Panc1 (cell line): Measurements from ENCODE around the gene IRS1. TPM values are rescaled to one million over a fixed set of nuclear protein-coding genes. Genes with fewer than 3 reads are reported as not detected.

Experiments
- ATAC-seq: fragments of 200-7000 bp; cut with Tn5 transposase; 2 replicates; pipeline ENCODE4 v1.9.1; 2020; ENCODE audit warnings: mild to moderate bottlenecking, moderate library complexity
- BruUV-seq: library from RNA; stranded (reverse); fragments of 400-500 nt; replicated peaks from 2 replicates; lab custom pipeline; 2021; lab: Mats Ljungman, UMichigan
- CTCF ChIA-PET: fragments of 300-600 bp; sonication (Branson Sonifier 250); formaldehyde crosslinking; loops from one replicate; lab custom pipeline; 2022; ENCODE audit warnings: antibody characterized with exemption; lab: Charles Lee
- POLR2A ChIA-PET: fragments of 300-600 bp; sonication (Branson Sonifier 250); formaldehyde crosslinking; loops from one replicate; lab custom pipeline; 2022; ENCODE audit warnings: antibody characterized with exemption; lab: Charles Lee
- DNase-seq: peaks from one replicate; pipeline ENCODE4 v3.0.0-alpha.2; 2010; ENCODE audit warnings: low read depth, low spot score
- H3K27ac ChIP-seq: 2 replicates; pipeline ENCODE4 v1.5.1; 2011; ENCODE audit warnings: mild to moderate bottlenecking, low read length, inconsistent platforms
- H3K27me3 ChIP-seq: fragments of 200-500 bp; sonication (Bioruptor generic); 2 replicates; pipeline ENCODE4 v1.6.0; 2014; ENCODE audit warnings: low read length, inconsistent platforms; ENCODE audit not compliant: control insufficient read depth, insufficient read depth
- H3K36me3 ChIP-seq: fragments of 200-500 bp; sonication (Bioruptor generic); 2 replicates; pipeline ENCODE4 v1.5.1; 2014; ENCODE audit warnings: inconsistent platforms, mild to moderate bottlenecking, low read length, moderate library complexity; ENCODE audit not compliant: control insufficient read depth, insufficient read depth
- H3K4me1 ChIP-seq: 2 replicates; pipeline ENCODE4 v1.5.1; 2011; ENCODE audit warnings: inconsistent platforms, mild to moderate bottlenecking, low read length, moderate library complexity; ENCODE audit not compliant: control insufficient read depth, insufficient read depth
- H3K4me3 ChIP-seq, 2 experiments: 2 replicates each; pipeline ENCODE4 v1.5.1; 2011 to 2012; ENCODE audit warnings: low read depth in 2 of 2, low read length in 2 of 2, mild to moderate bottlenecking in 2 of 2, inconsistent platforms in 1 of 2, moderate library complexity in 1 of 2
- H3K9me3 ChIP-seq: fragments of 200-500 bp; sonication (Bioruptor generic); 2 replicates; pipeline ENCODE4 v1.5.1; 2014; ENCODE audit warnings: low read depth, mild to moderate bottlenecking, inconsistent platforms, low read length, moderate library complexity; ENCODE audit not compliant: control insufficient read depth, insufficient read depth
- POLR2AphosphoS5 ChIP-seq: IDR thresholded peaks from 2 replicates; pipeline ENCODE4 v1.6.1; 2012; ENCODE audit warnings: mild to moderate bottlenecking, low read depth, low read length, moderate library complexity
- SIN3A ChIP-seq: IDR thresholded peaks from 2 replicates; pipeline ENCODE4 v1.6.1; 2012; ENCODE audit warnings: low read depth, mild to moderate bottlenecking, low read length, moderate library complexity, borderline replicate concordance; ENCODE audit not compliant: insufficient read depth
- TCF7L2 ChIP-seq: IDR thresholded peaks from 2 replicates; pipeline ENCODE4 v1.6.1; 2011; ENCODE audit warnings: mild to moderate bottlenecking, low read depth, low read length, inconsistent platforms
- in situ Hi-C: cut with HindIII; loops from 2 replicates; pipeline ENCODE4 v1.10.0; 2016; ENCODE audit warnings: low sequenced_read_pairs, low pct_unique_long_range_greater_than_20kb
- intact Hi-C: fragments of 100-400 bp; cut with micrococcal nuclease; formaldehyde crosslinking; loops from one replicate; pipeline ENCODE4 v1.10.0; 2022; ENCODE audit not compliant: unreplicated experiment
- total RNA-seq: library from RNA; stranded (reverse); gene quantifications from one replicate; pipeline ENCODE4 v1.2.1, GENCODE V29; 2021; ENCODE audit not compliant: unreplicated experiment
- TF ChIP-seq, protein P1 (sequence below), 2 experiments: IDR thresholded peaks; 2 replicates each; pipeline ENCODE4 v1.6.1; 2011 to 2012; ENCODE audit warnings: low read depth in 2 of 2, control low read depth in 1 of 2, low read length in 1 of 2, mild to moderate bottlenecking in 1 of 2, moderate library complexity in 1 of 2; ENCODE audit not compliant: insufficient read depth in 1 of 2
- TF ChIP-seq, protein P2 (sequence below): fragments of 450-650 bp; IDR thresholded peaks from 2 replicates; pipeline ENCODE4 v1.5.1; 2017; ENCODE audit warnings: mild to moderate bottlenecking

The IRS1 gene
- total RNA-seq, 1 experiment from 2014 or later = 27.3 TPM

DNA sequence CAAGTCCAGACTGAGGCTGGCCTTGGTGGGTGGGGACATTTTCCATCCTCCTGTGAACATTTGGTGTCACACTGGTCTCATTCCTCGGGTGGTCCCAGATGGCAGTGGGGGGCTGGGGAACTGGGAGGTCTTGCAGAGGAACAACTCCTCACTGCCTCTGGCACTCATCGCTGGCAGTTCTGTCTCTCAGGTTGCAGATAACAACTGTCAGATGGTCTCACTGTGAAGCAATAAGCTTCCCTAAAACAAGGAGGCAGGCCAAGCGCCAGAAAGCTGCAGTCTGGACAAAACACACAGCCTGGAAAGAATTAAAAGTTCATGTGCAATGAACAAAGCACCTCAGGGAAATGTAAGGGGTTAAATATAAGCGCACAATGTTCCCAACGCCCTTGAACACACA lies 78.1 kb downstream of the IRS1 start:
- no peaks in the 10 kb centered on the region for H3K27me3 ChIP-seq
- no peak for ATAC-seq
- intact Hi-C loops = no loop called here
- no peaks in the 10 kb centered on the region for H3K4me1 ChIP-seq
- no peak for TF ChIP-seq TCF7L2
- no peak for TF ChIP-seq POLR2AphosphoS5
- TF ChIP-seq, protein P1, sequence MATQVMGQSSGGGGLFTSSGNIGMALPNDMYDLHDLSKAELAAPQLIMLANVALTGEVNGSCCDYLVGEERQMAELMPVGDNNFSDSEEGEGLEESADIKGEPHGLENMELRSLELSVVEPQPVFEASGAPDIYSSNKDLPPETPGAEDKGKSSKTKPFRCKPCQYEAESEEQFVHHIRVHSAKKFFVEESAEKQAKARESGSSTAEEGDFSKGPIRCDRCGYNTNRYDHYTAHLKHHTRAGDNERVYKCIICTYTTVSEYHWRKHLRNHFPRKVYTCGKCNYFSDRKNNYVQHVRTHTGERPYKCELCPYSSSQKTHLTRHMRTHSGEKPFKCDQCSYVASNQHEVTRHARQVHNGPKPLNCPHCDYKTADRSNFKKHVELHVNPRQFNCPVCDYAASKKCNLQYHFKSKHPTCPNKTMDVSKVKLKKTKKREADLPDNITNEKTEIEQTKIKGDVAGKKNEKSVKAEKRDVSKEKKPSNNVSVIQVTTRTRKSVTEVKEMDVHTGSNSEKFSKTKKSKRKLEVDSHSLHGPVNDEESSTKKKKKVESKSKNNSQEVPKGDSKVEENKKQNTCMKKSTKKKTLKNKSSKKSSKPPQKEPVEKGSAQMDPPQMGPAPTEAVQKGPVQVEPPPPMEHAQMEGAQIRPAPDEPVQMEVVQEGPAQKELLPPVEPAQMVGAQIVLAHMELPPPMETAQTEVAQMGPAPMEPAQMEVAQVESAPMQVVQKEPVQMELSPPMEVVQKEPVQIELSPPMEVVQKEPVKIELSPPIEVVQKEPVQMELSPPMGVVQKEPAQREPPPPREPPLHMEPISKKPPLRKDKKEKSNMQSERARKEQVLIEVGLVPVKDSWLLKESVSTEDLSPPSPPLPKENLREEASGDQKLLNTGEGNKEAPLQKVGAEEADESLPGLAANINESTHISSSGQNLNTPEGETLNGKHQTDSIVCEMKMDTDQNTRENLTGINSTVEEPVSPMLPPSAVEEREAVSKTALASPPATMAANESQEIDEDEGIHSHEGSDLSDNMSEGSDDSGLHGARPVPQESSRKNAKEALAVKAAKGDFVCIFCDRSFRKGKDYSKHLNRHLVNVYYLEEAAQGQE (IDR thresholded peaks at IDR 0.05; ENCODE audit: insufficient read depth in 1 of 2, low read depth in 2 of 2, low read length in 1 of 2) = no peak
- no peak for TF ChIP-seq SIN3A
- TF ChIP-seq, protein P2, sequence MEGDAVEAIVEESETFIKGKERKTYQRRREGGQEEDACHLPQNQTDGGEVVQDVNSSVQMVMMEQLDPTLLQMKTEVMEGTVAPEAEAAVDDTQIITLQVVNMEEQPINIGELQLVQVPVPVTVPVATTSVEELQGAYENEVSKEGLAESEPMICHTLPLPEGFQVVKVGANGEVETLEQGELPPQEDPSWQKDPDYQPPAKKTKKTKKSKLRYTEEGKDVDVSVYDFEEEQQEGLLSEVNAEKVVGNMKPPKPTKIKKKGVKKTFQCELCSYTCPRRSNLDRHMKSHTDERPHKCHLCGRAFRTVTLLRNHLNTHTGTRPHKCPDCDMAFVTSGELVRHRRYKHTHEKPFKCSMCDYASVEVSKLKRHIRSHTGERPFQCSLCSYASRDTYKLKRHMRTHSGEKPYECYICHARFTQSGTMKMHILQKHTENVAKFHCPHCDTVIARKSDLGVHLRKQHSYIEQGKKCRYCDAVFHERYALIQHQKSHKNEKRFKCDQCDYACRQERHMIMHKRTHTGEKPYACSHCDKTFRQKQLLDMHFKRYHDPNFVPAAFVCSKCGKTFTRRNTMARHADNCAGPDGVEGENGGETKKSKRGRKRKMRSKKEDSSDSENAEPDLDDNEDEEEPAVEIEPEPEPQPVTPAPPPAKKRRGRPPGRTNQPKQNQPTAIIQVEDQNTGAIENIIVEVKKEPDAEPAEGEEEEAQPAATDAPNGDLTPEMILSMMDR = no peak
- no peaks in the 10 kb centered on the region for H3K36me3 ChIP-seq
- ChIA-PET CTCF (interaction anchor here (0.6 kb wide), 1 partner anchor 475 kb away, joined by 3 read pairs; no protein-coding TSS in a partner anchor), POLR2A (no interaction called here)
- no peak overlapping the region for H3K27ac ChIP-seq
- H3K4me3 ChIP-seq = no peak overlapping the region
- no TSS peak for BruUV-seq
- in situ Hi-C loops = no loop called here
- no peaks in the 10 kb centered on the region for H3K9me3 ChIP-seq
- no peak for DNase-seq

DNA sequence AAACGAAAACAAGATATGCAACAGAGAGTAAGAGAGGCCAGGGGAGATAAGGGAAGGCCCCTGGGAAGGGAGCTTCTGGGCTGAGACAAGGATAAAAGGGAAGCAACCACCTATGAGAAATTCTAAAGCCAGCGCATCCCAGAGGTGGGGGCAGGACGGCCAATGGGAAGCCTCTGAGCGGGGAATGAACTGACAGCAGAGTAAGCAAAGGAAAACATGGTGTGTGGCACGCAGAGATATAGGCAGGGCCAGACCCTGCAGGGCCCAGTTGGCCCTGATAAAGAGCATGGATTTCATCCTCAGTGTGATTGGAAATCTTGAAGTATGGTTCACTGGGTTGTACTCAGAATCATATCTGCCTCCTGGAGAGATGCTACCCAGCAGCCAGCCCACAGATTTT lies 78.7 kb downstream of the IRS1 start:
- Histone ChIP-seq H3K9me3 (no peaks in the 10 kb centered on the region), H3K4me3 (no peak overlapping the region), H3K27me3 (no peaks in the 10 kb centered on the region), H3K36me3 (no peaks in the 10 kb centered on the region), H3K4me1 (no peaks in the 10 kb centered on the region), H3K27ac (no peak overlapping the region)
- no peak for DNase-seq
- intact Hi-C loops (no loop called here), in situ Hi-C loops (no loop called here)
- ChIA-PET POLR2A (interaction anchor here (0.5 kb wide), 1 partner anchor 284 kb away, joined by 3 read pairs; no protein-coding TSS in a partner anchor), CTCF (no interaction called here)
- TF ChIP-seq SIN3A (no peak), TCF7L2 (no peak), POLR2AphosphoS5 (no peak)
- TF ChIP-seq, protein P2 = no peak
- TF ChIP-seq, protein P1 (IDR thresholded peaks at IDR 0.05; ENCODE audit: insufficient read depth in 1 of 2, low read depth in 2 of 2, low read length in 1 of 2) = no peak
- ATAC-seq = no peak
- no TSS peak for BruUV-seq
